ENCODE results near the gene LOC128125822.

Gene LOC128125822

GRCh38 chr6:63565727-63566596 lies 6.3 kb upstream of the LOC128125822 start:
- H3K9me3 ChIP-seq (ENCODE audit: control insufficient read depth, insufficient read depth, low read depth, low read length): 0 out of 2 replicates have a peak, but pooled peaks cover 5% of the 10 kb centered on the region
- peaks cover 4% of the 10 kb centered on the region; the same call in 1 of the 2 replicates for H3K27me3 ChIP-seq (ENCODE audit: control insufficient read depth, insufficient read depth, low read length)
- H3K4me3 ChIP-seq (ENCODE audit: low read depth in 2 of 2, low read length in 2 of 2): no peak overlapping the region
- CTCF ChIA-PET: interaction anchor here (0.7 kb wide), 1 partner anchor 586 kb away, joined by 3 read pairs; no protein-coding TSS in a partner anchor
- H3K27ac ChIP-seq (ENCODE audit: low read length): no peak overlapping the region
- DNase-seq (ENCODE audit: low read depth, low spot score) (no peak), ATAC-seq (no peak)
- H3K4me1 ChIP-seq (ENCODE audit: control insufficient read depth, insufficient read depth, low read length): peaks cover 5% of the 10 kb centered on the region; the same call in 1 of the 2 replicates
- intact Hi-C loops (cut with micrococcal nuclease; ENCODE audit: unreplicated experiment): no loop called here
- no TSS peak for BruUV-seq (replicated peaks)
- in situ Hi-C loops (cut with HindIII; ENCODE audit: low pct_unique_long_range_greater_than_20kb, low sequenced_read_pairs): no loop called here
- no peak for TF ChIP-seq CTCF (IDR thresholded peaks at IDR 0.05)
- TF ChIP-seq POLR2AphosphoS5 (IDR thresholded peaks at IDR 0.05; ENCODE audit: low read depth, low read length): no peak
- TF ChIP-seq SIN3A (IDR thresholded peaks at IDR 0.05; ENCODE audit: borderline replicate concordance, insufficient read depth, low read depth, low read length): no peak
- TF ChIP-seq TCF7L2 (IDR thresholded peaks at IDR 0.05; ENCODE audit: low read depth, low read length): no peak
- no peak for TF ChIP-seq REST (IDR thresholded peaks at IDR 0.05; ENCODE audit: insufficient read depth in 1 of 2, low read depth in 2 of 2, low read length in 1 of 2)
- POLR2A ChIA-PET: interaction anchor here (0.6 kb wide), 1 partner anchor 23 kb away, joined by 3 read pairs; no protein-coding TSS in a partner anchor
- no peaks in the 10 kb centered on the region for H3K36me3 ChIP-seq (ENCODE audit: control insufficient read depth, insufficient read depth, low read length)

GRCh38 chr6:63567966-63568365 lies 4.3 kb upstream of the LOC128125822 start:
- Histone ChIP-seq H3K36me3 (ENCODE audit: control insufficient read depth, insufficient read depth, low read length) (no peaks in the 10 kb centered on the region; the same call in 1 of the 2 replicates), H3K4me3 (ENCODE audit: low read depth in 2 of 2, low read length in 2 of 2) (no peak overlapping the region), H3K27me3 (ENCODE audit: control insufficient read depth, insufficient read depth, low read length) (peaks cover 4% of the 10 kb centered on the region; the same call in 1 of the 2 replicates), H3K9me3 (ENCODE audit: control insufficient read depth, insufficient read depth, low read depth, low read length) (0 out of 2 replicates have a peak, but pooled peaks cover 5% of the 10 kb centered on the region), H3K4me1 (ENCODE audit: control insufficient read depth, insufficient read depth, low read length) (peaks cover 11% of the 10 kb centered on the region), H3K27ac (ENCODE audit: low read length) (no peak overlapping the region)
- intact Hi-C loops (cut with micrococcal nuclease; ENCODE audit: unreplicated experiment) (no loop called here), in situ Hi-C loops (cut with HindIII; ENCODE audit: low pct_unique_long_range_greater_than_20kb, low sequenced_read_pairs) (no loop called here)
- DNase-seq (ENCODE audit: low read depth, low spot score): no peak
- BruUV-seq (replicated peaks): no TSS peak
- ChIA-PET POLR2A (interaction anchor here (0.5 kb wide), 1 partner anchor 205 kb away, joined by 4 read pairs; no protein-coding TSS in a partner anchor), CTCF (interaction anchor here (0.6 kb wide), 1 partner anchor 257 kb away, joined by 3 read pairs; no protein-coding TSS in a partner anchor)
- TF ChIP-seq POLR2AphosphoS5 (IDR thresholded peaks at IDR 0.05; ENCODE audit: low read depth, low read length) (no peak), TCF7L2 (IDR thresholded peaks at IDR 0.05; ENCODE audit: low read depth, low read length) (no peak), SIN3A (IDR thresholded peaks at IDR 0.05; ENCODE audit: borderline replicate concordance, insufficient read depth, low read depth, low read length) (no peak), CTCF (IDR thresholded peaks at IDR 0.05) (no peak), REST (IDR thresholded peaks at IDR 0.05; ENCODE audit: insufficient read depth in 1 of 2, low read depth in 2 of 2, low read length in 1 of 2) (no peak)
- ATAC-seq: no peak
